OCI-LY1 (cell line): Measurements from ENCODE around the gene GRK6.

Source experiments
- EZH2 ChIP-seq: fragments of 200-600 bp; sonication (generic), shearing (Covaris generic); IDR thresholded peaks from 2 replicates; pipeline ENCODE4 v1.8.0; 2017; ENCODE audit warnings: borderline replicate concordance, mixed run types, mild to moderate bottlenecking, antibody characterized with exemption, low read length, moderate library complexity, mixed read lengths
- TF ChIP-seq, protein P1 (sequence below): fragments of 200-600 bp; sonication (generic), shearing (Covaris generic); IDR thresholded peaks from 2 replicates; pipeline ENCODE4 v1.5.1; 2017; ENCODE audit warnings: mild to moderate bottlenecking, antibody characterized with exemption, low read length, moderate library complexity, mixed read lengths

DNA sequence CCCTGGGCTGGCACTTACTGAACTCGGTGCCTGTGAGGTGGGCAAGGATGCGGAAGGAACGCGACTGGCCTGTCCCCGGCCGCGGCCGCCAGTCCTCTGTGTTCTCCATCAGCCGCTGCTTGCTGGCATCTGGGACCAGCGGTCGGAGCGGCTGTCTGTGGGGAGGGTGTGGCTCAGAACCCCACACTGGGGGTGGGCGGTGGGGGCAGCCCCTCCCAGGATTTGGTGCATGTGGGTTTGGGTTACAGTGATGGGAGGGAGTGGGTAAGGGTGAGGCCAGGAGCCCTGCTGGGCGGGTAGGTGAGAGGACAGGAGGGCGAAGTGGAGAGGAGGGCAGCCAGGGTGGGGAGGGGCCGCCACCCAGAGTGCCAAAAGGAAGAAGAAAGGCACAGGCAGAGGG lies 64.5 kb downstream of the GRK6 start:
- TF ChIP-seq, protein P1, sequence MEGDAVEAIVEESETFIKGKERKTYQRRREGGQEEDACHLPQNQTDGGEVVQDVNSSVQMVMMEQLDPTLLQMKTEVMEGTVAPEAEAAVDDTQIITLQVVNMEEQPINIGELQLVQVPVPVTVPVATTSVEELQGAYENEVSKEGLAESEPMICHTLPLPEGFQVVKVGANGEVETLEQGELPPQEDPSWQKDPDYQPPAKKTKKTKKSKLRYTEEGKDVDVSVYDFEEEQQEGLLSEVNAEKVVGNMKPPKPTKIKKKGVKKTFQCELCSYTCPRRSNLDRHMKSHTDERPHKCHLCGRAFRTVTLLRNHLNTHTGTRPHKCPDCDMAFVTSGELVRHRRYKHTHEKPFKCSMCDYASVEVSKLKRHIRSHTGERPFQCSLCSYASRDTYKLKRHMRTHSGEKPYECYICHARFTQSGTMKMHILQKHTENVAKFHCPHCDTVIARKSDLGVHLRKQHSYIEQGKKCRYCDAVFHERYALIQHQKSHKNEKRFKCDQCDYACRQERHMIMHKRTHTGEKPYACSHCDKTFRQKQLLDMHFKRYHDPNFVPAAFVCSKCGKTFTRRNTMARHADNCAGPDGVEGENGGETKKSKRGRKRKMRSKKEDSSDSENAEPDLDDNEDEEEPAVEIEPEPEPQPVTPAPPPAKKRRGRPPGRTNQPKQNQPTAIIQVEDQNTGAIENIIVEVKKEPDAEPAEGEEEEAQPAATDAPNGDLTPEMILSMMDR: no peak
- TF ChIP-seq EZH2: no peak
